ENCODE data around the gene KIN. TPM values are rescaled to one million over a fixed set of nuclear protein-coding genes. Genes with fewer than 3 reads are reported as not detected.
"Not testable (repeated sequence)": the region's sequence is repeated elsewhere in the genome, so short reads cannot be mapped to it uniquely, and the experiment has no call there.

Gene KIN
- total RNA-seq, 1 donor from 2014 or later, result 13.9 TPM

DNA sequence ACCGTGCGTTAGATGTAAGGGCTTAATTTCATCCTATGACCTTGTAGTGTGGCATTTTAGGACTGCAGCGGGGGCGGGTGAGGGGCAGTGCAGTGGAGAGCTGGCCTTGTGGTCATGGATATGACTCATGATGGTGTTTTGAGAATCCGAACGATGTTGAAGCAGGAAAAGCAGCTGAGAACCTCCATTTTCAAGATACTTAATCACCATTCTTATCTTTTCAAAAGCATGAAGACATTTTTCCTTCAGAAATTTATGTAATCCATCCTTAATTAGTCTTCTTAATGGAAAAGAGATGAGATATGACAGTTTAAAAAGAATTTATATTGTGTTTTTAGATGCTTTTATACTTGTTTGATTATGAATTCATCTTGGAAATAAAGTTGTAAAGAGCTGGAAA lies 9.8 kb upstream of the KIN start:
- intact Hi-C loops (cut with micrococcal nuclease), result no loop called here

DNA sequence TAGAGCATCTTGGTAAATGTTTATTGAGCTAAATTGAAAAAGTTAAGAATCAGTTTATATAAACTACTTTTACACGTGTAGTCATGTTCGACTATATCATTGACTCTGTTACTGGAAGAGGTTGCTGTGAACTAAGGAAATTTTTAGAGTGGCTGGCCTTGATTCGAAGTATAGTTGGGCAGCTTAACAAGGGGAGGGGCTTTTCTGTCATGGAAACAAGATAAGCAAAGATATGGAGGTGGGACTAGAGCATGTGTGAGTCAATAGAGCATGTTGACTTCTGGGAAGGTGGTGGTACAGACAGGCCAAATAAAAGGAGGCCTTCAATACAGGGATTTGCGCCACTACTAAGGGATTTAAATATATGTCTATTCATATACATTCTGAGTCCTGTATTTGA lies 7.8 kb upstream of the KIN start:
- intact Hi-C loops (cut with micrococcal nuclease), result no loop called here

DNA sequence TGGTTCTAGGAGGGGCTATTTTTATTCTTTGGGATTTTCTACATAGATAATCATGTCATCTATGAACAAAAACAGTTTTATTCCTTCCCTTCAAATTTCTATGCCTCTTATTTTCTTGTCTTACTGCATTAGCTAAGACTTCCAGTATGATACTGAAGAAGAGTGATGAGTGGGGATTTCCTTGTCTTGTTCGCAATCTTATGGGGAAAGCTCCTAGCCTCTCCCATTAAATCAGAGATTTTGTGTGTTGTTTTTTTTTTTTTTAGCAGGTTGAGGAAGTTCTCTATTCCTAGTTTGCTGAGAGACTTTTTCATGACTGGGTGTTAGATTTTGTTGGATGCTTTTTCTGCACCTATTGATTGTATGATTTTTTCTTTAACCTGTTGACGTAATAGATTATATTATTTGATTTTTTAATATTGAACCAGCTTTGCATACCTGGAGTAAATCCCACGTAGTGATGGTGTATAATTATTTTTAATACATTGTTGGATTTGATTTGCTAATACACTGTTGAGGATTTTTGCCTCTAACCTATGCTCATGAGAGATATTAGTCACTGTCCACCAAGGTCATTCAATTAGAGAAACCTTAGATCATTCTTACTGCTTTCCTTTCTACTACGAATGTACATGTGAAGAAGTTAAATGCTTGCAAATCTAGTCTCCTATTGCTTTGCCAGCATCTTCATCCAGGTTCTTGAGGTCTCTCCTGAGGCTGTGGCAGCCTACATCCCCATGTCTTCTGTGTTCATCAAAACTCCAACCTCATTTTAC lies 6.6 kb upstream of the KIN start:
- intact Hi-C loops (cut with micrococcal nuclease), result no loop called here

DNA sequence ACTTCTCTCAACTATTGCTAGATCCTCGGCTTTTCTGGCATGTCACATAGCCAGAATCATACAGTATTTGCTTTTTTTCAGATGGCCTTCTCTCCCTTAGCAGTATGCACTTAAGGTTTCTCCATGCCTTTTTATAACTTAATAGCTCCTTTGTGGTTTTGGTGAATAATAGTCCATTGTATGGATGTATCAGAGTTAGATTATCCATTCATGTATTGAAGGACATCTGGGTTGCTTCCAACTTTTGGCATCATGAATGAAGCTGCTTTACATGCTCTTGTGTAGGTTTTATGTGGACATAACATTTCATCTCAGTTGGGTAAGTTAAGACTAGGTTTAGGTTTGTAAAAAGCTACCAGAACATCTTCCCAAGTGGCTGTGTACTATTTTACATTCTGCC lies 4.7 kb upstream of the KIN start:
- intact Hi-C loops (cut with micrococcal nuclease), result no loop called here

DNA sequence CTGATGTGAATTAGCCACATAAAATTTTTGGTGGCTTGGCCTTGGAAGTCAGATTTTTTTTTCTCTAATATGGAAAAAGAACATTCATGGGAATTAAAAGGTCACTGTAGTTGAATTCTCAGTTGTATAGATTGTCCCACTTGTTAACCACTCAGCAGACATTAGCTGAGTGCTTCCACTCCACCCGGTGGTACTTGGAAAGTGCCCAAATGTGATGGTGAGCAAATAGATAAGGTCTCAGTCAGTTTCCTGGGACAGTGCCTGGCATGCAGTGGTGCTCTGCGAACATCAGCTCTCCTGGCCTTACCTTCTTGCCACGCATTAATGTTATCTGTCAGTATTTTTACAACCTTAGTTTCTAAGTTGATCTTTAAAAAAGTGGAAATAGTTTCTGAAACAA lies 1.6 kb upstream of the KIN start:
- intact Hi-C loops (cut with micrococcal nuclease), result loop anchor here (2.0 to 10.0 kb wide), 7 partner anchors 267 to 1902 kb away; partner anchors contain the start of genes ANKRD16, PRKCQ and SFMBT2

DNA sequence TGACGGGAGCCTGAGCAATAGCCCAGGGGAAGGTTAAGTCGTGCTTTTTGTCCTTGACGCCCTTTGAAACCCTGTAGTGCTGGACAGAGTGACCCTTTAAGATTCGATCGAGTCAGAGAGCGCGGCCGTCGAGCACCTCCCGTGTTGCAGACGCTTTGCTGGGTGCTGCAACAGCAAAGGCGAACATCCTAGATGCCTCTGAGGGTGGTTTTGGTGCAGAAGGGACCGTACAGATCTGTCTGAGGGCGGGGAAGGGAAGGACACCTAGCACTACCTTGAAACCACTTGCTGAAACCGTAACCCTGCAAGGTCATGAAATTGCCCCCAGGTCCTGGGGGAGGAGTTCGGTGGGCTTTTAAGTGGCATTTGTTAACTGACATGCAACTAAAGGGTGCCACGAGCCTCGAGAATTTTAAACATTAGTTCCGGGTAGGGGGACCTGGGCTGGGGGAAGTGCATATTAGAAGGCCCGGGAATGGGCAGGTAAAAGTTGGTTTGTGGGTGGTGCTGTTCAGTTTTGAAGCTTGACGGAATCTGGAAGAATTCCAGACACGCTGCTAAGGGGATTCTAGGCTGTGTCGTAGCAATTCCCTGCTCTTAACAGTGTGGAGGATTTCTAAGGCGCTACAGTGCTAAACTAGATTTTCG lies 970 bp upstream of the KIN start:
- intact Hi-C loops (cut with micrococcal nuclease), result loop anchor here (1.0 to 10.0 kb wide), 10 partner anchors 30 to 1901 kb away; partner anchors contain the start of genes ANKRD16, PRKCQ, SFMBT2 and TAF3

DNA sequence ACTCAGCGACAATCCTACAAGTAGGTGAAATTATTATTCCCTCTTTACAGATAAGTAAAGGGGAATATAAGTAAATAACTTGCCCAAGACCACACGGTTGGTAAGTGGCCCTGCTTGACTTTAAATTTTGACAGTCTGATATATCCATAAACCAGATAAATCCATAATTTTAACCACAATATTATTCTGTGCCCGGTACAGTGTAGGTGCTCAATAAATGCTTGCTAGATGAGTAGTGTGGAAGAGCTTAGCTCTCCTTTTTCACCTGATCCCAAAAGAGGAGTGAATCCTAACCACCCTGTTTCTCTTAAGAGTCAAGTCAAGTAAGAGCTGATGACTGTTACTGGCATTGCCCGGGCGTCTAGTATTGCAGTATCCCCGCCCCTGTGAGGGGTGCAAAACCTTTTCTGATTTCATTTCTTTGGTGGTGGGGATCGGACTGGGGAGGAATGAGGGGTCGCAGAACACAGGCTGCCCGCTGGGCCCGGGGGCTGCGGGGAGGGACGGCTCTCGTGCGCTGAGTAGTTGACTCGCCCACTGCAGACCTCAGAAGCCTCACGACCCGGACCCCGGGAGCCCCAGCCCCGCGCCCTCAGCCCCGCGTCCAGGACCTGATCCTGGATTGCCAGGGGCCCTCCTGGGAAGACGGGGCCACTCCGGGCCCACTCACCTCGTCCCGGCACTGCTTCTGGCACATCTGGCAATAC lies 490 bp downstream of the KIN start:
- intact Hi-C loops (cut with micrococcal nuclease), result loop anchor here (5.0 to 10.0 kb wide), 5 partner anchors 375 to 1900 kb away; partner anchors contain the start of genes ANKRD16, PRKCQ and SFMBT2

DNA sequence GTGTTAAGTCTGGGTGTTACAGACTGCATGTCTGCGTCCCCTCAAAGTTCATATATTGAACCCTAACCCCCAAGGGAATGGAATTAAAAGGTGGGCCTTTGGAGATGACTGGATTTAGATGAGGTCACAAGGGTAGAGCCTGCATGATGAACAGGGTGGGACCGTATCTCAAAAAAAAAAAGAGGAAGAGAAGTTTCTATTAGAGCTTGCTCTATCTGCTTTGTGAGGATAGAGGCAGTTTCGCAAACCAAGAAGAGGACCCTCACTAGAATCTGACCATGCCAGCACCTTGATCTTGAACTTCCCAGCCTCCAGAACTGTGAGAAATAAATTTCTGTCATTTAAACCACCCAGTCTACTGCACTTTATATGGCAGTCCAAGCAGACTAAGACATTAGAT lies 1.4 kb downstream of the KIN start:
- intact Hi-C loops (cut with micrococcal nuclease), result loop anchor here (5.0 to 10.0 kb wide), 5 partner anchors 374 to 1899 kb away; partner anchors contain the start of genes ANKRD16, PRKCQ and SFMBT2

DNA sequence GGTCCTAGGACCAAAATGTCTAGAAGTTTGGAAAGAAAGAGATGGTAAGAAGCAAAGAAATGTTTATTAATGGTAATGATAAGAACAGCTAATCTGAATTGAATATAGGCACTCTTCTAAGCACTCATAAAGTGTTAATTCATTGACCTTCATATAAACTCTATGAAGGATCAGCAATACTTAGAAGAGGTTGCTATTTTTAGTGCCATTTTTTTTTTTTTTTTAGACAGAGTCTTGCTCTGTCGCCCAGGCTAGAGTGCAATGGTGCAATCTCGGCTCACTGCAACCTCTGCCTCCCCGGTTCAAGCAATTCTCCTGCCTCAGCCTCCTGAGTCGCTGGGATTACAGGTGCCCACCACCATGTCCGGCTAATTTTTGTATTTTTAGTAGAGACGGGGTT lies 5.6 kb downstream of the KIN start:
- intact Hi-C loops (cut with micrococcal nuclease), result loop anchor here (10.0 kb wide), 2 partner anchors 623 to 1523 kb away; no protein-coding TSS in a partner anchor

DNA sequence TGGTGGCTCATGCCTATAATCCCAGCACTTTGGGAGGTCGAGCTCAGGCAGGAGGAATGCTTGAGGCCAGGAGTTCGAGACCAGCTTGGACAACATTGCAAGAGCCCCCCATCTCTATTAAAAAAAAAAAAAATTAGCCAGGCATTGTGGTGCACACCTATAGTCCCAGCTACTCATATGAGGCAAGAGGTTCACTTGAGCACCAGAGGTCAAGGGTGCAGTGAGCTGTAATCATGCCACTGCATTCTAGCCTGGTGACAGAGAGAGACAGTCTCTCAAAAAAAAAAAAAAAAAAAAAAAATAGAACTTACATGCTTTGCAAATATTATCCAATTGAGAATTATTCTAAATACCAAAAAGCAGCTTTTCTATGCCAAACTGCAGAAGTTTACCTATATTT lies 11.0 kb downstream of the KIN start:
- intact Hi-C loops (cut with micrococcal nuclease), result no loop called here

DNA sequence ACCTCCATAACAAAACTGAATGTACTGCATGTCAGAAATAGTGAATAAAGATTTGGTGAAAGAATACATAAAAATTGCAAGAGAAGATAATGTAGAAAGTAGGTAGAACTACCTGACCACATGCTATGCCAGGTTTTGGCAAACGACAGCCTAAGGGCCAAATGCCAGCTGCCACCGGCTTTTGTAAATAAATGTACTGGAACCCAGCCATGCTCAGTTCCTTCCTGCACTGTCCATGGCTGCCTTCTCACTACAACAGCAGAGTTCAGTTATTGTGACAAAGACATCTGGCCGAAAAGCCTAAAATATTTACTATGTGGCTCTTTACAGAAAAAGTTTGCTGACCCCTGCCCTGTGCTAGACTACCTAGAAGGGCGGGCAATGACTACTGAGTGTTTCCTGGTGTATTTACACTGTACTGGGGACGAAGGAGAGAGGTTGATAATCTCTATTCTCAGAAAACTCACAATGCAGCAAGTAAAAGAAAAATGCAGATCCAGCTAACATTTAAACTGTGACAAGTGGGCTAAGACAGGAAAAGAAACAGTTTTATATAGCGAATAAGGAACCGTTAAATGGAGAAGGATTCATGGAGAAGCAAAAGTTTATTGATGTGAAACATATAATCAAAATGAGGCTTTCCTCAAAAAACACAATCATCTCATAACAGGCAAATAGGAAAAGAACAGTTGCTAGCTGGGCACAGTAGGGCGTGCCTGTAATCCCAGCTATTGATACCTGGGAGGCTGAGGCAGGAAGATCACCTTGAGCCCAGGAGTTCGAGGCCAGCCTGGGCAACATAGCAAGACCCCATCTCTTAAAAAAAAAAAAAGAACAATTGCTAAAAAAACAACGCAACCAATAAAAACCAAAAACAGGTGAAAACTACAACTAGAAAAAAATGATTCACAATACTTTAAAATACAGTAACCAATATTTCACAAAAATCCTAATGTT lies 13.7 kb downstream of the KIN start:
- intact Hi-C loops (cut with micrococcal nuclease), result no loop called here

DNA sequence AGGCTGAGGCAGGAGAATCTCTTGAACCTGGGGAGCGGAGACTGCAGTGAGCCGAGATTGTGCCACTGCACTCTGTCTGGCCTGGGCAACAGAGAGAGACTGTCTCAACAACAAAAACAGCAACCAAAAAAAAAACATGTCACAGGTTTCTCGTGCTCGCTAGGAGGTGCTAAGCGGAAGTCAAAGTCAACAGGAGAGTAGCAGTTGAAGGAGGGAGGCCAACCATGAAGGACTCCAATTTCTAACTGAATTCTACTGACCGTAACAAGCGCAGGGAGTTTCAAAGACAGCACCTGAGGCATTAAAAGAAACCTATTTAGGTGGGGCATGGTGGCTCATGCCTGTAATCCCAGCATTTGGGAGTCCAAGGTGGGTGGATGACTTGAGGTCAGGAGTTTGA lies 19.4 kb downstream of the KIN start:
- intact Hi-C loops (cut with micrococcal nuclease), result no loop called here

DNA sequence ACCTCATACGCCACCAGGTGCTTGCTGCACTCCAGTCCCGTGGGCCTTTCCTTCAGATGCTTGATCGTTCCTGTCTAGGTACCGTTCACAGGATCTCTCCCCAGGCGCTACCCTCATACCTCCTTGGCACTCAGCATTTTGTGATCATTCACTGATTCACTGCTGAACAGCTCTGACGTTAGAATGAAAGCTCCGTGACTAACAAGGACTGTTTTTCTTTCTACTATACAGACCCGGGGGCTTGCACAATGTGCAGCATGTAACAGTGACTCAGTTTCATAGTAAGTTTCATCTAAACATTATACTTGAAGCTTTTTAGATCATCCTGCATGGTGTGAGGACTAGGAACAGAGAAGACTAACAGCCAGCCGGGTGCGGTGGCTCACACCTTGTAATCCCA lies 20.6 kb downstream of the KIN start:
- intact Hi-C loops (cut with micrococcal nuclease), result no loop called here

DNA sequence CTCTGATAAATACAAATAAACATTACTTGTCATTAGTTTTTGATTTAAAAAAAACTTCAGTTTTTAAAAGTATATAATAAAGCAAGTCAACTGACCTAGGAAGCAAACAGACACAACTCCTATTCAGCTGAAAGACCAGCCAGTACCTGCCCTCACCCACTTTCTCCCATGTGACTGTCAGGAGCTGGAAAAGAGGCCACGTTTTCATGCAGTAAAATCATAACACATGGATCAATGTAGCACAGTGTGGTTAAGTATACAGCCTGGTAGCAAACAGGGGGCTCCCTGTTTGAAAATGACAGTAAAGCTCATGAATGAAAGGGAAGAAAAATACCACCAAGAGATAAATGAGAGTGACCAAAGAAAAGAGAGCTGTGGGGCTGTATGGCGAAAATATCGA lies 21.6 kb downstream of the KIN start:
- intact Hi-C loops (cut with micrococcal nuclease), result no loop called here

DNA sequence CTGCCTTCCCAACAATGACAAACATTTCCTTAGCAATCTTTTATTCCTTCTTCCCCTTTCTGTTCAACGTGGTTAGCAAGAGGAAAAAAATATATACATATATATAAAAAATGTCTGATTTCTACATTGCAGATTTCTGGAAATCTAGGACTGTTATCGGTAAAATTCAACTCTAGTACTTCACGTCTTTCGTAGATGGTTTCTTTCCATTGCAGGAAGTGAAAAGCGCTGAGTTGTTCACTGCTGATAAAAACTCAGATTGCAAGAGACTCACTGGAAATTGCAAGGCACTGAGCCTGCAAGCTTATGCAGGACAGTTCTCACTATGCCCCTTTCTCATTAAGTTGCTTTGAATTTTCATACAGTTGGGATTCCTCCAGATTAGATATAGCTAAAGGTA lies 23.9 kb downstream of the KIN start:
- intact Hi-C loops (cut with micrococcal nuclease), result no loop called here

DNA sequence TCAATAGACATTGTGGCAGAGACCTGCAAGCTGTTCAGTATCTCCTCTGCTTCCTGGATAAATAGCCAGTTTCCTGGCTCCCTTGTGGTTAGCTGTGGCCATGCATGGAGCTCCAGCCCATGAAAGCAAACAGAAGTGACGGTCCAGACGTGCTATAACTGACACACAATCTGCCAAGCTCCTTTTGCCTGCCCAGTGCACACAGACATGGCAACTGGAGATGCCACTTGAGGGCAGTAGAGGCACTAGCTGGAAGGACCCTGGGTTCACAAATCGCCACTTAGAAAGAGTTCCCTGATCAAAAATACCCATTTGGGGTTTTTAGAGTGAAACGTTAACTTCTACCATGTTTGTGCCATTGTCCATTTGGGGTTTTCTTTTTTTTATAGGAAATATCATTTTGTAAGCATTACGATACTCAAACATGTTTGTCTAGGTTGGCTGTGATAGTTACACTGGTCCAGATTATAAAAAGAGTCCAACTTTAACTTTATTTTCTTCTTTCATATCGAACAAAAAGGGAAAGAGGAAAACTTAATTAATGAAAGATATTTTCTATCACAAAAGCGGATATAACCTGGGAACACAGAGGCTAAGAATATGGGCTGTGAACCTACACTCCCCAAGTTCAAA lies 31.3 kb downstream of the KIN start:
- intact Hi-C loops (cut with micrococcal nuclease), result loop anchor here (1.0 kb wide), 2 partner anchors 231 to 1546 kb away; no protein-coding TSS in a partner anchor

DNA sequence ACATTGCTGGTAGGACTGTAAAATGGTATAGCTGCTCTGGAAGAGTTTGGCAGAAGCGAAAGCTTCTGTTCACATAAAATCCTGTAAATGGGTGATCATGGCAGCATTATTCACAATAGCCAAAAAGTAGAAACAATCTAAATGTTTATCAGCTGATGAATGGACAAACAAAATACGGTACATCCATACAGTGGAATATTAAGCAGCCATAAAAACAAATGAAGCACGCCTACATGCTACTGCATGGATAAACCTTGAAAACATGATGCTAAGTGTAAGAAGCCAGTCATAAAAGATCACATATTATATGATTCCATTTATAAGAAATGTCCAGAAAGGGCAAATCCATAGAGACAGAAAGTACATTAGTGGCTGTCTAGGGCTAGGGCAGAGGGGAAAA lies 32.7 kb downstream of the KIN start:
- intact Hi-C loops (cut with micrococcal nuclease), result no loop called here

DNA sequence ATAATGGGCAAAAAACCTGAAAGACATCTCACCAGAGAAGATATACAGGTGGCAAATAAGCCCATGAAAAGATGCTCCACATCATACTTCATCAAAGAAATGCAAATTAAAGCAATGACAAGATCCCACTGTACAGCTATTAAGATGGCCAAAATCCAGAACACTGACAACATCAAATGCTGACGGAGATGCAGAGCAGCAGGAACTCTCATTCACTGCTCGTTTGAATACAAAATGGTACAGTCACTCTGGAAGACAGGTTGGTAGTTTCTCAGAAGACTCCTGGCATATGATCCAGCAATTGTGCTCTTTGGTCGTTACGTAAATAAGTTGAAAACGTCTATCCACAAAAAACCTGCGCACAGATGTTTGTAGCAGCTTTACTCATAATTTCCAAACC lies 35.5 kb downstream of the KIN start:
- intact Hi-C loops (cut with micrococcal nuclease), result no loop called here

DNA sequence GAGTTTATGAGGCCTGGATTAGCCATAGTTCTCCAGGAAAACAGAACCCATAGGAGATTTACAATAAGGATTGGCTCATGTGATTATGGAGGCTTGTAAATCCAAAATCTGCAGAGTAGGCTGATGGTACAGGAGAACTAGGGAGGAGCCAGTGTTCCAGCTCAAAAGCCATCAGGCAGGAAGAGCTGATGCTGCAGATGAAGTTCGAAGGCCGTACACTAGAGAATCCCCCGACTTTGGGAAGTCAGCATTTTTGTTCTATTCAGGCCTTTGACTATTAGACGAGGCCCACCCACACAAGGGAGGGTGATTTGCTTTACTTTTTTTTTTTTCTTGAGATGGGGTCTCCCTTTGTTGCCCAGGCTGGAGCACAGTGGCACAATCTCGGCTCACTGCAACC lies 37.6 kb downstream of the KIN start:
- intact Hi-C loops (cut with micrococcal nuclease), result no loop called here

DNA sequence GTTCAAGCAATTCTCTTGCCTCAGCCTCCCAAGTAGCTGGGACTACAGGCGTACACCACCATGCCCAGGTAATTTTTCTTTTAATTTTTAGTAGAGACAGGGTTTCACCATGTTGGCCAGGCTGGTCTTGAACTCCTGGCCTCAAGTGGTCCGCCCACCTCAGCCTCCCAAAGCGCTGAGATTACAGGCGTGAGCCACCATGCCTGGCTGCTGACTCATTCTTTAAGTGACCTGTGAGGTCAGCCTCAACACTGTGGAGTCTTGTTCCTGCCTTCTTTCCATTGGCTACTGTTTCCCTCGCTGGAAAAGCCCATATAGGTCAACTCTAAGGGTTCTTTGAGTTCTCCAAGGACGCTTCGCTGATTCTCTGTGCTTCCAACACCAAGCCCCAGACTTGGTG lies 39.2 kb downstream of the KIN start:
- intact Hi-C loops (cut with micrococcal nuclease), result not testable (repeated sequence)
